SU-DHL-6 (cell line): ENCODE measurements around the gene SKIDA1.

Source experiments
- H2AFZ ChIP-seq: fragments of 200-600 bp; sonication (generic); 2 replicates; pipeline ENCODE4 v1.6.1; 2014; ENCODE audit warnings: low read depth, mild to moderate bottlenecking, moderate library complexity, mixed read lengths, antibody characterized with exemption, low read length; ENCODE audit not compliant: severe bottlenecking
- H3F3A ChIP-seq: fragments of 200-600 bp; shearing (Covaris generic); 2 replicates; pipeline ENCODE4 v1.6.0; 2016; ENCODE audit warnings: antibody characterized with exemption, mild to moderate bottlenecking; ENCODE audit not compliant: insufficient read depth
- H3K27ac ChIP-seq: fragments of 200-600 bp; sonication (generic); 2 replicates; pipeline ENCODE4 v1.5.1; 2016; ENCODE audit warnings: low read depth, mild to moderate bottlenecking, low read length, moderate library complexity, mixed read lengths
- H3K27me3 ChIP-seq: fragments of 200-600 bp; sonication (generic), shearing (Covaris generic); 2 replicates; pipeline ENCODE4 v1.6.0; 2014; ENCODE audit warnings: mild to moderate bottlenecking, low read length
- H3K36me3 ChIP-seq: fragments of 200-600 bp; sonication (generic); 2 replicates; pipeline ENCODE4 v1.6.1; 2014; ENCODE audit warnings: mild to moderate bottlenecking, low read length, mixed read lengths
- H3K4me2 ChIP-seq: fragments of 300-600, 200-600 bp; shearing (Covaris generic), sonication (generic); 2 replicates; pipeline ENCODE4 v1.6.0; 2014; ENCODE audit warnings: low read length, low read depth, mild to moderate bottlenecking; ENCODE audit not compliant: poor library complexity, severe bottlenecking
- H3K4me3 ChIP-seq: fragments of 200-600 bp; sonication (generic); 2 replicates; pipeline ENCODE4 v1.5.1; 2014; ENCODE audit warnings: antibody characterized with exemption, low read length, mild to moderate bottlenecking, mixed read lengths; ENCODE audit not compliant: insufficient read depth, poor library complexity, severe bottlenecking
- H3K79me2 ChIP-seq: fragments of 200-600 bp; sonication (generic); 2 replicates; pipeline ENCODE4 v1.6.1; 2014; ENCODE audit warnings: mild to moderate bottlenecking, low read length, moderate library complexity; ENCODE audit not compliant: insufficient read depth
- H3K9ac ChIP-seq: fragments of 200-600 bp; sonication (generic); 2 replicates; pipeline ENCODE4 v1.7.0; 2014; ENCODE audit warnings: mild to moderate bottlenecking, low read length
- H3K9me2 ChIP-seq: fragments of 200-600 bp; sonication (generic); replicated peaks from 2 replicates; pipeline ENCODE4 v1.6.1; 2014; ENCODE audit warnings: low read length; ENCODE audit not compliant: insufficient read depth
- H3K9me3 ChIP-seq: fragments of 200-600 bp; sonication (generic); 2 replicates; pipeline ENCODE4 v1.6.1; 2014; ENCODE audit warnings: low read length, mixed read lengths; ENCODE audit not compliant: insufficient read depth
- H4K20me1 ChIP-seq: fragments of 200-600 bp; sonication (generic); 2 replicates; pipeline ENCODE4 v1.6.1; 2014; ENCODE audit warnings: low read depth, mild to moderate bottlenecking, antibody characterized with exemption, low read length, moderate library complexity, mixed read lengths
- EZH2phosphoT487 ChIP-seq: fragments of 200-600 bp; sonication (generic), shearing (Covaris generic); conservative IDR thresholded peaks from 2 replicates; pipeline ENCODE4 v1.6.1; 2018; ENCODE audit warnings: mild to moderate bottlenecking, antibody characterized with exemption, low read length, moderate library complexity, mixed read lengths
- TF ChIP-seq, protein P1 (sequence below): fragments of 200-600 bp; sonication (generic); IDR thresholded peaks from one replicate; pipeline ENCODE4 v1.5.1; 2017; ENCODE audit warnings: antibody characterized with exemption, mild to moderate bottlenecking, low read length, moderate library complexity; ENCODE audit not compliant: insufficient read depth, poor library complexity, severe bottlenecking

The SKIDA1 gene

GRCh38 chr10:21526188-21526859 is 842 bp upstream of the SKIDA1 start:
- Histone ChIP-seq H3K27me3 (no peaks in the 10 kb centered on the region), H2AFZ (peak overlapping the region; percentile 99), H3K27ac (no peak overlapping the region), H3K4me2 (peak overlapping the region; percentile 96), H3K4me3 (peak overlapping the region; percentile 52), H3K9ac (peak overlapping the region; percentile 51), H4K20me1 (no peaks in the 10 kb centered on the region), H3K36me3 (no peaks in the 10 kb centered on the region), H3K9me2 (no peaks in the 10 kb centered on the region), H3K9me3 (no peaks in the 10 kb centered on the region), H3K79me2 (no peaks in the 10 kb centered on the region), H3F3A (peaks cover 58% of the 10 kb centered on the region)
- TF ChIP-seq, protein P1, sequence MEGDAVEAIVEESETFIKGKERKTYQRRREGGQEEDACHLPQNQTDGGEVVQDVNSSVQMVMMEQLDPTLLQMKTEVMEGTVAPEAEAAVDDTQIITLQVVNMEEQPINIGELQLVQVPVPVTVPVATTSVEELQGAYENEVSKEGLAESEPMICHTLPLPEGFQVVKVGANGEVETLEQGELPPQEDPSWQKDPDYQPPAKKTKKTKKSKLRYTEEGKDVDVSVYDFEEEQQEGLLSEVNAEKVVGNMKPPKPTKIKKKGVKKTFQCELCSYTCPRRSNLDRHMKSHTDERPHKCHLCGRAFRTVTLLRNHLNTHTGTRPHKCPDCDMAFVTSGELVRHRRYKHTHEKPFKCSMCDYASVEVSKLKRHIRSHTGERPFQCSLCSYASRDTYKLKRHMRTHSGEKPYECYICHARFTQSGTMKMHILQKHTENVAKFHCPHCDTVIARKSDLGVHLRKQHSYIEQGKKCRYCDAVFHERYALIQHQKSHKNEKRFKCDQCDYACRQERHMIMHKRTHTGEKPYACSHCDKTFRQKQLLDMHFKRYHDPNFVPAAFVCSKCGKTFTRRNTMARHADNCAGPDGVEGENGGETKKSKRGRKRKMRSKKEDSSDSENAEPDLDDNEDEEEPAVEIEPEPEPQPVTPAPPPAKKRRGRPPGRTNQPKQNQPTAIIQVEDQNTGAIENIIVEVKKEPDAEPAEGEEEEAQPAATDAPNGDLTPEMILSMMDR = no peak
- TF ChIP-seq EZH2phosphoT487 = no peak

- Histone ChIP-seq H3K36me3 (no peaks in the 10 kb centered on the region), H3K27ac (no peak overlapping the region), H3K9me3 (no peaks in the 10 kb centered on the region), H2AFZ (peak overlapping the region; percentile 99), H4K20me1 (no peaks in the 10 kb centered on the region), H3K9me2 (no peaks in the 10 kb centered on the region), H3K79me2 (no peaks in the 10 kb centered on the region), H3K27me3 (no peaks in the 10 kb centered on the region), H3F3A (peaks cover 45% of the 10 kb centered on the region), H3K9ac (no peak overlapping the region; the same call in 1 of the 2 replicates), H3K4me2 (peak overlapping the region; percentile 96), H3K4me3 (no peak overlapping the region)
- TF ChIP-seq EZH2phosphoT487 = no peak
- TF ChIP-seq, protein P1 = no peak
Observed at GRCh38 chr10:21524526-21525366, 736 bp downstream of the SKIDA1 start.

- no peak overlapping the region for H3K4me2 ChIP-seq
- TF ChIP-seq, protein P1 = no peak
- no peak for TF ChIP-seq EZH2phosphoT487
- H2AFZ ChIP-seq = no peak overlapping the region
- H3K9me3 ChIP-seq = no peaks in the 10 kb centered on the region
- no peaks in the 10 kb centered on the region for H3K36me3 ChIP-seq
- no peak overlapping the region for H3K9ac ChIP-seq
- no peak overlapping the region for H3K27ac ChIP-seq
- peaks cover 40% of the 10 kb centered on the region for H3F3A ChIP-seq
- H3K79me2 ChIP-seq = no peaks in the 10 kb centered on the region
- H3K27me3 ChIP-seq = no peaks in the 10 kb centered on the region
- no peak overlapping the region for H3K4me3 ChIP-seq
- no peaks in the 10 kb centered on the region for H4K20me1 ChIP-seq
- H3K9me2 ChIP-seq = no peaks in the 10 kb centered on the region
Observed at GRCh38 chr10:21524131-21524525, 1.4 kb downstream of the SKIDA1 start.
